Stimulated activated CD4-positive, alpha-beta T cell treated with anti-CD3 and anti-CD28 coated beads, Interleukin-4, amount 100 ng/mL, for 1 hour (primary cell): ENCODE data around the gene THY1.

Experiments used
- DNase-seq: peaks from one replicate; pipeline ENCODE4 v3.0.0-alpha.2; 2020

Gene THY1

DNA sequence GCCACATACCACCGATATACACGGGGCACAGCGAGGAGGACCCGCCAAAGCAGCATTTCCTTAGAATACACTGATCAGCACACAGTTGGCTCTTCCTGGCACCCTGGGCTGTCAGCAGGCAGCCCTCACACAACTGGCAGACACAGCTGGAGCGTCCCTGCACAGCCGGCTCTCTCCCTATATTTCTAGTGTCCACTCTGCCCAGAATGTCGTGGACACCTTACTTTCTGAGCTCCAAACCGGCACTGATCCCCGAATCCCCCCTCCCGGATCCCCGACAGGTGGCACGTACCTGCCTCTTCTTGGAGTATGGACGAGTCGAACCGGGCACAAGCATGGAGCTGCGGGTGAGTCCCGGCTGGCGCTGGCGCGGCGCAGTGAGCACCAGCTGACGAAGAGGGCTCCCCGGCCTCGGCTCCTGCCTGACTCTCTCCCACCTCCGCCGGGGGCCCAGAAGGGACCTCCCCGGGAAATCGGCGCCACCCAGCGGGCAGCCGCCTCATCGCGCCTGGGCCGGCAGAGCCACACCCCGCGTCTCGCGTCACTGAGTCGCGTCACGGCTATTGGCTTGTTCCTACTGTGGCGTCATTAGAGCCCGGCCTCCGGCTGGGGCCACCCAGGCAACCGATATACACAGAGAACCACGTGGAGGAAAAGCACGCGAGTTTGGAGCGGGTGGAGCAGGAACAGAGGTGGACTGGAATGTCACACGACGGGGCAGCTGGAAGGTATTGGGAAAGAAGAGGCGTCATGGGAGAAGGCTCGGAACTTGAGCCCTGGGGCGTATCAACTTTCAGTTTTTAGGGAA, 41.6 kb downstream of the THY1 start, which contains the start of gene USP2:
USP2 (minus strand) TSS at position 510 of the 808 bp plus-strand sequence. CDS start 8,210 bp downstream, outside the sequence.
- DNase-seq: peak; percentile 98

DNA sequence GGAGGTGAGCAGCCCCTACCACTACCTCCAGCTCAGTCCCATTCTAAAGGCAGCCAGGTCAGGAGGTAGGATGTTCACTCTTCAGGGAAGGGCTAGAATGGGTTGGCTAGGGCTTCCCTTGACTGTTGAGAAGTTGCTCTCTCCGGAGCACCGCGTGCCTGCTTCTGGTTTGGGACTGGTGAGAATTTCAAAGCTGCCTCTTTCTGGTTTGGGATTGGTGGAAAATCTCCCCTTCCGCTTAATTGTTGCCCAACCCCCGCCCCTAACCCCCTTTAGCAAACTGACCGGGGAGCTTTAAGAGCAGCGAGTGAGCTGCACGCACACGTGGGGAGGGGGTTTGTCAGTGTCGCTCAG, 42.2 kb downstream of the THY1 start:
- no peak for DNase-seq

DNA sequence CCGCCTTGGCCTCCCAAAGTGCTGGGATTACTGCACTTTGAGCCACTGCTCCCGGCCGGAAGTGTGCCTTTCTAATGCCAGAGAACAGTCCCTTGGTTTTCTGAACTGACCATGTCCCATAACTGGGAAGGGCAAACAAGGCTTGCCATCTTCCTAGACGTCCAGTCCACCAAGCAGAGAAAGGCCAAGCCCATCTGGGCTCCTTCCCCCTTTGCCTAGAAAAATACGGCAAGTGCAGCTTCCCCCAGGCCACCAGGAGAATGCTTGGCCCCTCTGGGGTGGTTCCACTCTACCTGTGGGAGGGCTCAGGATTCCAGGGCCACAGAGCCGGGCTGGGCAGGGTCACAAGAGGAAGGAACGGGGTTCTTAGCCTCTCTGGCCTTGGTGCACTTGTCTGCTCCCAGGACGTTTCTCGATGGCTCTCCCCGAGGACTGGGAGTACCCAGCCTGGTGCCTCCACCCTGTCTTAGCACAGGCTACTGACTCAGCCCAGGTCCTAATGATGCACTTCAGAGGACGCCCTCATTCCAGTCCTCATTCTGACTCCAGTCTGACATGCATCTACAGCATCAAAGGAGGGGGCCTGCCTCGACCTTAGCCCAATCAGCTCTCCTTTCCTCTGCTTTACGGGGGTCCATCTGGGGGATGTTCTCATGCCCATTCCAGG, 42.7 kb downstream of the THY1 start:
- no peak for DNase-seq

DNA sequence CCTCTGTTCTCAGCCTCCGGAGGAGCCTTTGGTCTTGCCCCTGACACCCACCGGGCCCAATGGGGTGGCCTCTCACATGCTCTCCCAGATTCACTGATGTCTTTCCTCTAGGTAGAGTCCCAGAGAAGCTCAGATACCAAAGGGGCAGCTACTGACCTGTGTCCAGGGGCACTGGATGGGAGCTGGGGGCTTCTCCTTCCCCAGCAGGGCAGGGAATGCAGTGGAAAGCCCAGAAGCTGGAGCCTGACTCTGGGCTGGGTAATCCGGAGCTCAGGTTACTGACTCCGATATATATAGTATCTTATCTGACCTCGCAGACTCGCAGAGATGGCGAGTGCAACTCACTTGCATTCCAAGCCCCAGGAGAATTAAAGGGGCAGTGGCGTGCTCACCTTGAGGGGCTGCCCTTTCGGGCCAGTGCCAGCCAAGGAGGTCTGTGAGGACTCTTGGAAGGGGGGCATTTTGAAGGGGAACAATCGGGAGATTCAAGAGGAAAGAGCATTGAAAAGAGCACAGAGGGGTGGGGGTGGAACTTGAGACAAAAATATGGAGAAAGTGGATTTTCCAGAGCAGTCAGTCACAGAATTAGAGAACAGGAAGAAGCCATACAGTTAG, 44.0 kb downstream of the THY1 start:
- no peak for DNase-seq

DNA sequence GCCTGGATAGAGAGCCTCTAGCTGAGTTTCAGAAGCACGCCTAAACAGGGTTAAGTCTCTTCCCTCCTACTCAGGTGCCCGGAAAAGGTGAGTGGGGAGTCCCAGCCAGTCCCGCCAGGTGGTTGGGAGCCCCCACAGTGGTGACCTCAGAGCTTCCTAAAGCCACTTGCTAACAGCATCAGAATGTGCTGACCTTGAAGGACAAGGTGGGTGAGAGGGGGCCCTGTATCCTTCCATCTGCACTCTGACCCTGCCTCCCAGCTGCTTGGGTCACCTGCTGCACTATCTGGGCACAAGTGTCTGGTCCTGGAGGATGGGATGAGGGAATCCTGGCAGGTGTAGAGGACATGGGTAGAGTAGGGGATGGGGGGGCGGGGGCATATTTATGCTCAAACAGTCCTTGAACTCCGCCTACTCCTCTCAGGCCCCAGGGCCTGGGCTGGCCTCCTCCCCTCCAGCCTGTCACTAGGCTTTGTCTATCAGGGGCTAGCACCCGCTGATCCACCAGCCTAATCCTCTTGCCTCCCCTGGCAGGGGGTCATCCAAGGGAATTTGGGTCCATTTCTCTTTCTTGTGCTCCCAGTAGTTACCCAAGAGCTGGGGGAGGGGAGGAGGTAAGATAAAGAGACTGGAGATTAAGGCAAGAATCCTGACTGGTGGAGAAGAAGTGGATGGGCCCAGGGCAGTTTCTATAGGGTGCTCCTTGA, 44.9 kb downstream of the THY1 start:
- no peak for DNase-seq

DNA sequence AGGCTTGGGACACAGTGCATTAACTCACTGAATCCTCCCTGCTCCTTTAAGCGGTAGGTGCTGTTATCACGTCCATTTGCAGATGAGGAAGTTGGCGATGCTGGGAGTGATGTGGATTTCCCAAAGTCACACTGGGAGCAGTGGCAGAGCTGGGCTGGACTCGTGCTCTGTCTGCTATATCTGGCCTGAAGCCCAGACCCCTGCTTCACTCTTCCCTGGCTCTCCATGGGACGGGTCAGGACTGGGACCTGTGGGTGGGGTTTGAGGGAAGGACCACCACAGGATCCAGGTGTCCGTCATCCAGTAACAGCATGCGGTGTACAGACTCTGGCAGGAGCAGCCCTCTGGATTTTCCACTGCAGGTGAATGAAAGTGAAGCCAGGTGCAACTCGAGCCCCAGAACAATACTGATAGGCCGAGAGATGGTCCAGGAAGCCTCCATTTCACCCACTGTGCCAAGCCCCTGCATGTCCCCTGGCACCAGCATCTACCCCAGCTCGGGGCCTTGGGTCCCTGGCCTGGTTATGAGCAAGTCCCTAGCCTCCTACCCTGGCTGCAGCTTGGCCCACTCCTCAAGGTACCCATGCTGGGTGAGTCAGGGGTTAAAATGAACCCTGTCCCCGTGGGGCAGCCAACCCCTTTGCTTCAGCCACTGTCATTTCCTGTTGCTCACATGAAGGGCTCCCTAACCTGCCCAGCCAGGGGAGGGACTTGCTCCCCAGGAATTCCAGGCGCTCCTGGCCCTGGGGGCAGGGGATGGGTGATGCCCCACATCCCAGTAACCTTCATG, 45.7 kb downstream of the THY1 start:
- DNase-seq: no peak

DNA sequence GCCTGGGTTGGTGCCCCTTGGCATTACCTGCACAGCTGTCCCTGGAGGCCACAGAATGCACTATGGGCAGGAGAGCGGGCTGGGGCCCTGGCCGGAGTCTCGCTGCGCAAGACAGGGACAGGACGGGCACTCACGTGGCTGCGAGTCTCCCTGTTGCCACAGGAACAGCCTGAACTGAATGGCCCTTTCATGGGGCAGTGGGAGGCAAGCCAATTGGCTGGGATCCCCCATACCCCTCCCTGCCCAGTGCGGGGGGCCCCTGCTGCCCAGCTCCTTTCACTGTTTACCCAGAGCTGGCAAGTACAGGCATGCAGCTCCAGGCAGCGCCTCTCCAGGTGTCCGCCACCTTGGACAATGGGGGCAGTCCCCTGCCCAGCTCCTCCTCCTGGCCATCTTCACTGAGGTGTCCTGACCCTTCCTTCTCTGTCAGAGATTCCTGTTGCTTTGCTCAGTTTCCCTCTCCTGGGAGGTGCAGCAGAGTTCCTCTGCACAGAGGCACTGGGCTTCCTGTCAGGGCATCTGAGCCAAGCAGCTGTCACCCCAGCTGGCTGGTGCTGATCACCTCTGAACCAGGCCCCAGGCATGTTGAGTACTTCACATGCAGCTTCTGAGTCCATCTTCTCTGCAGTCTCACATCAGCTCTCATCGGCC, 46.6 kb downstream of the THY1 start:
- DNase-seq: no peak

DNA sequence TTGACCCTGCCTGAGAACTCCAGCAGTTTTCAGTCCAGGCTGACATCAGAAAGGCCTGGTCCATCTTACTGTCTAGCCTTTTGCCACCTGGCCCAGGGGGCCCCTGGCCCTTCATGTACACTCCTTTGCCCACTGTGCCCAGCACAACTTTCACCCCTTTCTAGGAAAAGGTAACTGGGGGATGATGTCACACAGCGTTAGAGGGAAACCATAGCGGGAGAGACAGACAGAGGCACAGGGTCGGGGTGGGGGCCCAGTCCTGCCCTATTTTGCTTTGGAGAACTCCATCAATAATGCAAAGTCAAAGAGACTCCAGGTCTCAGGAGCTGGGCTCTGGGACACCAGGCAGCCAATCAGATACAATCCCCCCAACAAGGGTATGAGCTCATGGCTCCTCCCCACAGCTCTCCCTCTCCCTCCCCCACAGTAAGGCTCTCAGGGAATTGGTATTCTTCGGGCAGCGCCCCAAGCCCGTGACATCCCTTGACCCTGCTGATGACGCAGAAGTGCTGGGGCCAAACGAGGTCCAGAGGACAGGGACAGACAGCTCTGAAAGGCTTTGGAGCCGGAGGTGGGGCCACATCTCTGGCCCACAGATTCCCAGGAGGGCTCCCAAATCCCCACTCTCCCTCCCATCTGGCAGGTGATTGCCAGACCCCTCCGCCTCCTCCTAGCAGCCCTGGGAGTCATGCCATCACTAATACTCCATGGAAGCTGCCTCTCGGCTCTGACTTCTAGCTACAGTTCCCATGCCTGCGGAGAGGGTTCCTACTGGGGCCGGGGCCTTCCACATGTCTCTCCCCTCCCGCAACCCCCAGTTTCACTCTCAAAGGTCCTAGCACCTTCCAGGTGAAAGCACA, 47.4 kb downstream of the THY1 start:
- DNase-seq: no peak

DNA sequence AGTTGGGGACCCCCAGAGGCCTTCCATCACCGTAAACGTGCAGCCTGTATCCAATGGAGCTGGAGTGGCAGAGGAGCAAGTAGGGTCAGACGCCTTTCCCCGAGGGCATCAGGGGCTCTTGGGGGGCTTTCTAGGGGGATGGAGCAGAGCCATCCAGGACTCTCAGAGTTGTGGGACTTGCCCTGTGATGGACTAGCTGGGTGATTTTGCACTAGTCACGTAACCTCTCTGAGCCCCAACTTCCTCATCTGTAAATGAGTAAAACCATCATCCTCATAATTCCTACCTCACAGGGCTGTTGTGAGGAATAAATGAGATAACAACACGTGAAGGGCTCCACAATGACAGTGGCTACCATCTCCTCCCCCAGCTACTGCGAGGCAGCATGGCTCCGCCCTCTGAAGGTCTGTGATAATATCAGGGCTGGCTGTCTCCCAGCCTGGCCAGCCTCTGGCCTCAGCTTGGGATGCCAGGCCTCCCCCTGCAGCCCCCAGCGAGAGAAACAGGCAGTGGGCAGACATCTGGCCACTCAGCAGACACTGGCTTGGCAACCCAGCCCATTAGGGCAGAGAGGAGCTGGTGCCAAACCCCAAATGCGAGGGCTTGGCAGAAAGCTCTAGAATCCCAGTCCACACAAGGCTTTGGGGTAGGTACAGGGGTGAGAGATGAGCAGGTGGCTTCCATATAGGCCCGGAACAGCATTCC, 48.2 kb downstream of the THY1 start:
- DNase-seq: no peak

DNA sequence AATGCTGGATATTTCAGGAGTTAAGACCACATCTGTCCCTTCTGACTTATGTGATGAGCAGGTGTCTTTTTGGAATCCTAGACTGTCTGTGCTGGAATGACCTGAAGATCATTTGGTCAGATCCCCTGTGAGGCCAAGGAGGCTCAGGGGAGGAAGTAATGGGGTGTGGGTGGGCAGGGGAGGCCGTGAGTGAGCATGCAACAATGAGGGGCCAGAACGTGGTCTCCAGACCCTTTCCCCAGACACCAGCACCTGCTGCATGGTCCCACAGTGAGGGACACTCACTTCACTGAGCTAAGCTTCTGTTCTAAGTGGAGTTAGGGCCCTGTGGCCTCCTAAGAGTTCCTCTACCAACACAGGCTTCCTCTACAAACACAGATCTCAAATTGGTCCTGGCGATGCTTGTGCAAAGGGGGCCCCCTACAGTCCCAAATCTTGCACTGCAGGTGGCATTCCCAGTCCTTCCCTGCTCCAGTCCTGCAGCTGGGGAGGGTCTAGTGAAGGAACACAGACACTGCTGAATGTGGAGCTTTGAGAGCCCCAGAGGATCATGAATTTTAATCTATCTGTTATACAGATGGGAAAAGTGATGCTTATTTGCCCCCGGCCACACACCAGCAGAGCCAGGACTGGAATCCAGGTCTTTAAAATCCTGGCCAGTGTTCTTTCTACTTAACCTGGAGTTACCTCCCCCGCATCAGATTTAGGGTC, 48.9 kb downstream of the THY1 start:
- DNase-seq: peak; percentile 40

DNA sequence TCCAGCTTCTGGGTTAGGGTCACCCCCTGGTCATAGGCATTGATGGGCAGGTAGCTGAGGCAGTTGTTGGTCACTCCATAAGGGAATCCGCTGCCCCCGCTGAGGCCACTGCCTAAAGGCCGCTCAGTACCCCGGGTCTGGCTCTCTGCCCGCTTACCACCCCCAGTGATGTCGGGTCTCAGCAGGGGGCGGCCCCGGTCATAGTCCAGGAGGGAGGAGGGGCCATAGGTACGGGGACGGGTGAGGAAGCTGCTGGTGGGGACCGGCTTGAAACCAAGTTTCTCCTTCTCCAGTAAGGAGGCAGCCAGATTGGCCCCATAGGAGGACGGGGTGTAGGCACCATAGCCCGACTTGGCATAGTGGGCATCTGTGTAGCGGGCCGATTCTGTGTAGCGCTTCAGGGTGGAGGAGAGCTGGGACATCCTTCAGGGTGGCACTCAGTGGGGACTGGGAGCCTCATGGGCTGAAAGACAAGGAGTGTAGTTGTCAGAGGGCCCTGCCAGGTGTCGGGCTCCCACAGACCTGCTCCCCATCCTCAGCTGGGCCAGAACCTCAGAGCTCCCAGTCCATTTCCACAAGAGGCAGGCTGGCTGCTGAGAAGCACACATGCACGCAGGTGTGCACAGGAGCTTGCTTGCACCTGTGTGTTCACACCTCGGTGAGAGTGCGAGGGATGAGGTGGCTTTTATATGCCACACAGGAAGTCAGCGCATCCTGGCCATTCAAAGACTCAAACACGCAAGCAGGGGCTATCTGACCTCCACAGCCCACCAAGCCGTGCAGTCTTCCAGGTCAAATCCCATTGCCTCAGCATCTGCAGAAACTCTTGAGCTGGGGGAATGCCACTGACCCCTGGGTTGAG, 49.7 kb downstream of the THY1 start:
- no peak for DNase-seq

DNA sequence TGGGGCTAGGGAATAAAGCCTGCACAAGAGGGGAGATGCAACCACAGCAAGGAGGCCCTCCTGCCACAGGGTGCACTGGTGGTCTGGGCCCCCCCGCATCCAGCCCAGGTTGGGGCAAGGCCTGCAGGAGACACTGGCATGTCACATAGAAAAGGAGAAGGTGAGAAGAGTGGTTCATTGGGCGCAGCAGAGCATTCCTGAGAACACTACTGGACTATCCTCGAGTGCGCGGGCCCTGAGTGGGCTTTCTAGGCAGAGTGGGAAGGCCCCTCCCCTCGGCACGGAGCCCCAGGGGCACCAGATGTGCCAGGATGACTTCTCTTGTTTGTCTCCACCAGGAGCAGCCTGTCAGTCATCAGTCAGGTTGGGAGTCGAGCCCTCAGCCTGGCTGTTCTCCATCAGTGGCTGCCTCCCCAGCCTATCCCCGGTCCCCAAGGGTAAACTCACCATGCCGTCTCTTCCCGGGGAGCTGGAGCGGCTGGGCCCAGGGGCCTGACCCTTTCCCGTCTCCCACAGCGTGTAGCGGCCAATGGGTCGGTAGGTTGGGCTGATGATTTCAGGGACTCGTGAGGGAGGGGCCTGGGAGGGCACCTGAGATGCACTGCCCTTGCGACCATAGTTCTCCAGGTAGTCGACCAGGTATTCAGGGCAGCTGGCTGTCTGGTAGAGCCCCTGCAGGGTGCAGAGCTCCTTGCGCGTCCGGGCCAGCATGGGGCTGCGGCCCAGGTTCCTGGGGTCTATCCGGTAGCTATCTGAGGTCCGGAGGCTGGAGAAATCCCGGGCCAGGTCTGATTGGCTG, 50.5 kb downstream of the THY1 start:
- DNase-seq: no peak

DNA sequence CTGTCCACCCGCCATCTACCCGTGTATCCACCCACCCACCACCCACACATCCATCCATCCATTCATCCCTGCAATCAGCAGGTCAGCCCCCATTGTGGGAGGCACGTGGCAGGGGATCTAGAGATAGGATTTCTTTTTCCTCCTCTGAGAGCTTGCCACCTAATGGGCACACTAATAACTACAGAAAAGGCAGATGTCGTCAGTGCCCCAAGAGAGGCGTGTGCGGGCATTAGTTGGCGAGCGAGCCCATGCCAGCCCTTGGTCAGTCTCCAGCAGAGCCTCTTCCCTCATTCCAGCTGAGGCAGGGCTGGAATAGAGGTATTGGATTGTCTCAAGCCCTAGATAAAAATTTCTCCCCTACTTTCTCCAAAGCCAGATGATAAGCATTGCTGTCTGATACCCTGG, 51.2 kb downstream of the THY1 start:
- DNase-seq: no peak

DNA sequence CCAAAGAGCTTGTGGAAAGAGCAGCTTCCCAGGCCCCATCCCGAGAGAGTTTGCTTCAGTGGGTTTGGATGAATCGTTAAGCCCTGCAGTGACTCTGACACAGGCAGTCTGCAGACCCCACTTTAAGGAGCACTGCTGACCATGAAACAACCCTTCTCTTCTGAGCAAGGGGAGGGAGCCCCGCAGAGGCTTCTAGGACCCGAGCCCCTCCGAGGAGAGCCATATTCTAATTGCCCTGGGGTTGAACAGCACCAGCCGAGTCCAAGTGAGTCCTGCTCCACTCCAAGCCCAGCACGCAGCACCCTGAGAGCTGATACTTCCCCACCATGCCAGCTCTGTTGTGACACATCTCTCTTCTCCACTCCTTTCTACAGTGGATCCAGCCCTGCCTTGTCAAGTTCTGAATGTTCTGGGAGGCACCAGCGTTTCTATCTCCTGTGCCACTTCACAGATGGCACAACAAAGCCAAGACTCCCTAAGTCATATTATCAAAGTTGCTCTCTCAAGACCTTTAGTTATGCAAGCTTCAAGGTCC, 51.8 kb downstream of the THY1 start:
- DNase-seq: no peak

DNA sequence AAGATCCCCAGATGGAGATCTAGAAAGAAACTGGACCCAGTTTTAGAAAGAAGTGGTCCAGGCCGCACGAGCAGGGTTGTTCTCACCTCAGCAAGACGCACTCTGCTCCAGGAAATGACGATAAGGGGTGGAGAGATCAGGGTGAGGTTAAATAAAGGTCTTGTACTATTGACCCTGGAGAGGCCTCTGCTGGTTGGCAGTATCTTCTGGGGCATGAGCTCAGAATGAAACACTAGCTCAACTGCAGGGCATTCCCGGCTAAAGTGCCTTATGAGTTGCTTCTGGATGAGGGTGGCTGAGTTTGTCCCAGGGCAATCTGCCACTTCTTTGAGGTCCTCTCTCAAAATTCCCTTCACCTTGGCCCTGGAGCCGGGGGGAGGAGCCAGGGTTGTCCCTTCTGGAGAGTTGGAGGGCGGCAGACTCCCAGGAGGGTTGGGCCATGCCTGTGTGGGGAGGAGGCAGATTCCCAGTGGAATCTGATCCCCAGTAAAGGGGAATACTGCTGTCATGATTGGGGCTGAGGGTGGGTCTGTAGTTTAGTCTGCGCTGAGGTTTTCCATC, 52.4 kb downstream of the THY1 start:
- no peak for DNase-seq

DNA sequence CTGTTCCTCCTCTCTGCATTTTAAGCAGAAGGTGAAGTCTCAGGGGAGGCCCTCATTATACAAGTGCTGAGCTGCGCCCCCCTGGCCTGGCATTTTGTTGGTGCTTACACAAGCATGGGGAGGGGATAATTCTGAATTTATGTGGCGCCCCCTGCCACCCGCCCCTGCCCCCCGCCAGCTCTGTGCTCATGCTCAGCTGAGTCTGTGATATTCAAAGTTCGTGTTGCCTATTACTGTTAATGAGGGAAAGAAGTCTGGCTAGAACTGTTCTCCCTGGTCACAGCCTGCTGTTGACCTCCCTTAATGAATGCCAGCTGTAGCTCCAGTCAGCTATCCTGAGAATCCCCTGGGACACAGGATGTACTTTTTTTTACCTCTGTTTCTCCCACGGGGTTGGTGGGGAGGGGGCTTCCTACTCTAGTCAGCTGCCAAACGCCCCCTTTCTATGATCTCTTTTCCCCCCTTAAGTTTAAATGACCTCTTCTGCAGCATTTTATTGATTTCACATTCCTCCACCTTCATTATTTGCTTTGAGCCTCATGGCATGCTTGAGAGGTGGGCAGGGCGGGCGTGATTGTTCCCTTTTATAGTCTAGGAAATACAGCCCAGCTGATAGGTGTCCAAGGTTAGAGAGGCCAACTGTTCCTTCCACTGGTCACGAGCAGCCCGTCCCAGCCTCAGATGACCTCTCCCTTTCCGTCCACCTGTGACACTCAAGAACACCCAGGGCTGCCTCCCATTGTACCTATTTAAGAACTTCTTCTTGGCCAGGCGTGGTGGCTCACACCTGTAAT, 53.6 kb downstream of the THY1 start:
- no peak for DNase-seq
